Measurements from ENCODE around the gene NAA80.

NAA80 gene

DNA sequence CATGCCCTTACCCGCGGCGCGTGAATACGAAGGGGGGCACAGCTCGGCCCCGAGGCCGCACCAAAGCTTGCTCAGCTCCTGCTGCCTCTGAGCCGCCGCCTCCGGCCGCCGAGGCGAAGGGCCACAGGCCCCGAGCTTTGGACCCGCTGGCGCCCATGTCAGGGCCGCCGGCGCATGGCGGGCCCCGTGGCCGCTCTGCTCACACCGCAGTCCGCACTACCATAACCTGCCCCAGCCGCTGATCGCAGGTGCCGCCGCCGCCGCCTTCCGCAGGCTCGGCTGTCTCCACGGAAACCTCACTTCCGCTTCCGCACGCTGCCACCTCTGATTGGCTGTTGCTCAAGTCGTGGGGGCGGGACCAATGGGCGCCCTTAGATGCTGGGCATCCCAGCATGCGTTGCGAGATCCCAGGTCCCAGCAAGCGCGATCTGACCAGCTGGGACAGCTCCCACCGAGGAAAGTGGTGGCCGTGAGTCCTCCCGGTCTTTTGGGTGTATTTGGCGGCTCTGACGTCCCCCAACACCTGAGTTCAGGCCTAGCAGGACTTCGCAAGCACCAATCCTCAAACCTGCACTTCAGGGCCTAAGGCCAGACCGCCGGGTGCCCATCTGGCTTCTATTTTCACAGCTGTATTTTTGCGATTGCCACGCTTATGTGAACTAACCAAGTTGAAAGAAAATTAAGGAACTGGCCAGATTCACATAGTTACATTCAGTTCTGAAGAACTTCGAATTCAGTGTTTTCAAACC is 28.9 kb upstream of the NAA80 start, which contains the start of gene TUSC2:
TSS of gene TUSC2 (minus strand) at position 281 of the 749 bp plus-strand sequence. CDS start at position 157, 124 bp downstream.
- Histone ChIP-seq H3K27me3 (ENCODE audit: control insufficient read depth in 5 of 5, insufficient read depth in 4 of 5, low read length in 5 of 5) (no peaks in the 10 kb centered on the region), H3K4me3 (ENCODE audit: low read depth in 1 of 5, low read length in 5 of 5) (peak within 1 kb of the TSS; percentile 81 to 89 (median 88)), H3K9me3 (ENCODE audit: control insufficient read depth in 5 of 5, low read length in 5 of 5) (no peaks in the 10 kb centered on the region), H3K4me1 (ENCODE audit: control insufficient read depth in 5 of 5, insufficient read depth in 5 of 5, low read length in 5 of 5) (peaks cover 10 to 50% (median 42%) of the 10 kb centered on the region in 5 donors), H3K27ac (ENCODE audit: low read depth, low read length) (peak within 1 kb of the TSS; percentile 77), H3K9ac (ENCODE audit: low read length in 5 of 5) (peak within 1 kb of the TSS; percentile 84 to 96 (median 92)), H3K36me3 (ENCODE audit: control insufficient read depth in 5 of 5, insufficient read depth in 5 of 5, low read length in 5 of 5) (peaks cover 4 to 47% (median 43%) of the 10 kb centered on the region in 5 donors)

DNA sequence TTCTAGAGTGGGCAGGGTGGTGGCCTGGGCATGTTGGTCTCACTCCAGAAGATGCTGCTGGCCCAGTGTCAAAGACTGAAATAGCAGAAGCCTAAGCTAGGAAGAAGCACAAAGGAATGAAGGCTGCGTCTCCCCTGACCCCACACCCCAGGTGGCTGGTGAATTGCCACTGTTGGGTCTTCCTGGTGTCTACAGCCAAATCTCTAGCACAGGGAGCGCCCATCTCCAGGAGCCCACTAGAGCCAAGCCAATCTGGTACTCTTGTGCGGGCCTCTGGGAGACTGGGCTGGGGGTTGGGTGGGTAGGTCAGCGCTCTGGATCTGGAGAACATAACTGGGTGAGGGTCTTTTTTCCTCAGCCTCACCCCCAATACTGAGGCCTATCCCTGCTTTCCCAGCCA is 27.9 kb upstream of the NAA80 start:
- Histone ChIP-seq H3K9ac (ENCODE audit: low read length in 5 of 5) (peak overlapping the region; percentile 84 to 96 (median 92)), H3K4me1 (ENCODE audit: control insufficient read depth in 5 of 5, insufficient read depth in 5 of 5, low read length in 5 of 5) (peaks cover 8 to 56% (median 49%) of the 10 kb centered on the region in 5 donors), H3K36me3 (ENCODE audit: control insufficient read depth in 5 of 5, insufficient read depth in 5 of 5, low read length in 5 of 5) (peaks cover 4 to 44% (median 41%) of the 10 kb centered on the region in 5 donors), H3K27me3 (ENCODE audit: control insufficient read depth in 5 of 5, insufficient read depth in 4 of 5, low read length in 5 of 5) (no peaks in the 10 kb centered on the region), H3K4me3 (ENCODE audit: low read depth in 1 of 5, low read length in 5 of 5) (peak overlapping the region; percentile 81 to 89 (median 88)), H3K27ac (ENCODE audit: low read depth, low read length) (peak overlapping the region; percentile 77), H3K9me3 (ENCODE audit: control insufficient read depth in 5 of 5, low read length in 5 of 5) (no peaks in the 10 kb centered on the region)

- Histone ChIP-seq H3K9ac (ENCODE audit: low read length in 5 of 5) (no peak overlapping the region), H3K9me3 (ENCODE audit: control insufficient read depth in 5 of 5, low read length in 5 of 5) (no peaks in the 10 kb centered on the region), H3K27me3 (ENCODE audit: control insufficient read depth in 5 of 5, insufficient read depth in 4 of 5, low read length in 5 of 5) (no peaks in the 10 kb centered on the region), H3K4me1 (ENCODE audit: control insufficient read depth in 5 of 5, insufficient read depth in 5 of 5, low read length in 5 of 5) (peaks cover 8 to 59% (median 54%) of the 10 kb centered on the region in 5 donors), H3K36me3 (ENCODE audit: control insufficient read depth in 5 of 5, insufficient read depth in 5 of 5, low read length in 5 of 5) (peaks cover 4 to 34% (median 32%) of the 10 kb centered on the region in 5 donors), H3K4me3 (ENCODE audit: low read depth in 1 of 5, low read length in 5 of 5) (no peak overlapping the region), H3K27ac (ENCODE audit: low read depth, low read length) (no peak overlapping the region)
Observed at GRCh38 chr3:50326182-50326541, 27.0 kb upstream of the NAA80 start.

GRCh38 chr3:50325497-50326181 is 26.4 kb upstream of the NAA80 start:
- H3K9ac ChIP-seq (ENCODE audit: low read length in 5 of 5): peak overlapping the region in 1 of 5 donors; percentile 13
- no peaks in the 10 kb centered on the region for H3K9me3 ChIP-seq (ENCODE audit: control insufficient read depth in 5 of 5, low read length in 5 of 5)
- no peak overlapping the region for H3K4me3 ChIP-seq (ENCODE audit: low read depth in 1 of 5, low read length in 5 of 5)
- peaks cover 0 to 29% (median 27%) of the 10 kb centered on the region in 5 donors for H3K36me3 ChIP-seq (ENCODE audit: control insufficient read depth in 5 of 5, insufficient read depth in 5 of 5, low read length in 5 of 5)
- peak overlapping the region; percentile 86 for H3K27ac ChIP-seq (ENCODE audit: low read depth, low read length)
- H3K27me3 ChIP-seq (ENCODE audit: control insufficient read depth in 5 of 5, insufficient read depth in 4 of 5, low read length in 5 of 5): no peaks in the 10 kb centered on the region
- peaks cover 8 to 62% (median 57%) of the 10 kb centered on the region in 5 donors for H3K4me1 ChIP-seq (ENCODE audit: control insufficient read depth in 5 of 5, insufficient read depth in 5 of 5, low read length in 5 of 5)

DNA sequence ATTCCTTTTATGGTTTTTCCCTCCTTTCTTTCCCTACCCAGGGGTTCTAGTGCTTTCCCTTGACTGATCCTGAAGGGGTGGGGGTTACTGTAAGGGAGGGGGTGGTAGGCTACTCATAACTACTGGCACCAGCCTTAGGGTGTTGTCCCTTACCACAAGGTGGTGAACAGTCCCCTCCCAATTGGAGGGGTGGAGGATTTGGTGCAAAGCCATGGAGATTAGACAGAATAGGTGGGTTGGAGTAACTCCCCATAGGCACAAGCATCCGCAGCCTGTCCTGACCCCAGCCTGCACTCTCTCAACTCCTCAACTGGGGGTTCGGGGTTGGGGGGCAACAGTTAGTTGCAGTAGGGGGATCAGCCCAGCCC is 25.9 kb upstream of the NAA80 start:
- no peaks in the 10 kb centered on the region for H3K9me3 ChIP-seq (ENCODE audit: control insufficient read depth in 5 of 5, low read length in 5 of 5)
- no peak overlapping the region for H3K4me3 ChIP-seq (ENCODE audit: low read depth in 1 of 5, low read length in 5 of 5)
- H3K27me3 ChIP-seq (ENCODE audit: control insufficient read depth in 5 of 5, insufficient read depth in 4 of 5, low read length in 5 of 5): no peaks in the 10 kb centered on the region
- H3K9ac ChIP-seq (ENCODE audit: low read length in 5 of 5): no peak overlapping the region
- peak overlapping the region; percentile 86 for H3K27ac ChIP-seq (ENCODE audit: low read depth, low read length)
- peaks cover 11 to 67% (median 62%) of the 10 kb centered on the region in 5 donors for H3K4me1 ChIP-seq (ENCODE audit: control insufficient read depth in 5 of 5, insufficient read depth in 5 of 5, low read length in 5 of 5)
- peaks cover 0 to 23% (median 21%) of the 10 kb centered on the region in 5 donors for H3K36me3 ChIP-seq (ENCODE audit: control insufficient read depth in 5 of 5, insufficient read depth in 5 of 5, low read length in 5 of 5)

- peak overlapping the region in 1 of 5 donors; percentile 4 for H3K4me3 ChIP-seq (ENCODE audit: low read depth in 1 of 5, low read length in 5 of 5)
- no peaks in the 10 kb centered on the region for H3K9me3 ChIP-seq (ENCODE audit: control insufficient read depth in 5 of 5, low read length in 5 of 5)
- peaks cover 16 to 73% (median 68%) of the 10 kb centered on the region in 5 donors for H3K4me1 ChIP-seq (ENCODE audit: control insufficient read depth in 5 of 5, insufficient read depth in 5 of 5, low read length in 5 of 5)
- no peaks in the 10 kb centered on the region for H3K27me3 ChIP-seq (ENCODE audit: control insufficient read depth in 5 of 5, insufficient read depth in 4 of 5, low read length in 5 of 5)
- peak overlapping the region; percentile 86 for H3K27ac ChIP-seq (ENCODE audit: low read depth, low read length)
- H3K36me3 ChIP-seq (ENCODE audit: control insufficient read depth in 5 of 5, insufficient read depth in 5 of 5, low read length in 5 of 5): peaks cover 0 to 23% (median 19%) of the 10 kb centered on the region in 5 donors
- H3K9ac ChIP-seq (ENCODE audit: low read length in 5 of 5): peak overlapping the region in 2 of 5 donors; percentile 11 to 32
Observed at GRCh38 chr3:50324351-50325112, 25.3 kb upstream of the NAA80 start.

DNA sequence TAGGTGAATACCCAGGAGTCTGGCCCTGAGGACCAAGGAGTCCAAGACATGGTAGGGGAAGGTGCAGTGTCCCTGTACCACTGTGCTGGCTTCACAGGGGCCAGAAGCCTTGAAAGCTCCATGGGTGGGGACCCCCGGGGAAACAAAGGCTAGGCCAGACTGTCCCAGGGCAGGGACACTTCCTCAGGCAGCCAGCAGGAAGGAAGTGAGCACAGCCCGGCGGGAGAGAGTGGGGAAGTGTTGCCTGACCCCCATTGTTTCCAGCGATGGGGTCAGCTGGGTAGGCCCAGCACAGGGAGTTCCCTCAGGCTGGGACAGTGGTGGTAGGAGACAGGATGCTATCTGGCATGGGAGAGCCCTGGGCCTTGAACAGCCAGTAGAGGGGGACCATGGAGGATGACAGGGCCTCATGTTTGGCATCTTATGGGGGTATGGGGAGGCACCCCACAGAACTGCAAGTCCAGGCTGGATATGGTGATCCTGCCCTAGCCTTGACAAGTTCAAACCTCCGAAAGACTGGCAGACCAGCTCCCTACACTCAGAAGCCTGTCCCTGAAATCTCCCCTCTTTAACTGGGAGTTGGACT is 24.5 kb upstream of the NAA80 start:
- Histone ChIP-seq H3K9ac (ENCODE audit: low read length in 5 of 5) (peak overlapping the region in 2 of 5 donors; percentile 11 to 32), H3K27ac (ENCODE audit: low read depth, low read length) (peak overlapping the region; percentile 86), H3K4me1 (ENCODE audit: control insufficient read depth in 5 of 5, insufficient read depth in 5 of 5, low read length in 5 of 5) (peaks cover 24 to 79% (median 75%) of the 10 kb centered on the region in 5 donors), H3K4me3 (ENCODE audit: low read depth in 1 of 5, low read length in 5 of 5) (peak overlapping the region in 4 of 5 donors; percentile 16 to 95 (median 58)), H3K9me3 (ENCODE audit: control insufficient read depth in 5 of 5, low read length in 5 of 5) (no peaks in the 10 kb centered on the region), H3K36me3 (ENCODE audit: control insufficient read depth in 5 of 5, insufficient read depth in 5 of 5, low read length in 5 of 5) (peaks cover 0 to 27% (median 22%) of the 10 kb centered on the region in 5 donors), H3K27me3 (ENCODE audit: control insufficient read depth in 5 of 5, insufficient read depth in 4 of 5, low read length in 5 of 5) (no peaks in the 10 kb centered on the region)

DNA sequence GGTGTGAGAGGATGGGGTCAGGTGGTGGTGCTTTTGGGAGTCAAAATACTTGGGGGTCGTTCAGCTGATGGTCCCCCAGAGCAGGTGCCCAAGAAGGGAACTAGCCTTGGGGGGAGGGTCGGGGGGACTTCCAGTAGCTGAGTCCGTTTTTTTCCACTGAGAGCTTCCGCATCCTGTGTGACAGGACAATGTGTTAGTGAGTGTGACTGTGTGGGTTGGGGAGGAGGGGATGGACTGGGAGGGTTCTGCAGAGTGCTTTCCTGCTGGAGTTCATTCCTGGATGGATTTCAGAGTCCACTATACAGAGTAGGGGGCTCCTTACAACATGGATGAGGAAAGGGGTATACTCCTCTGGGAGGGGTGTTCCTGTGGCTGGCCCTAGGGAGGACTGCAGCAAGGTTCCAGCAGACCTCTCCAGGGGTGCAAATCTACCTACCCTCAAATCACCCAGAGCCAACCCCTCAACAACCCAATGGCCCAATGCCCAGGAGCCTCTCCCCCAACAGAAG is 23.9 kb upstream of the NAA80 start:
- Histone ChIP-seq H3K9me3 (ENCODE audit: control insufficient read depth in 5 of 5, low read length in 5 of 5) (no peaks in the 10 kb centered on the region), H3K9ac (ENCODE audit: low read length in 5 of 5) (peak overlapping the region in 2 of 5 donors; percentile 76 to 95), H3K4me3 (ENCODE audit: low read depth in 1 of 5, low read length in 5 of 5) (peak overlapping the region in 4 of 5 donors; percentile 16 to 95 (median 80)), H3K27me3 (ENCODE audit: control insufficient read depth in 5 of 5, insufficient read depth in 4 of 5, low read length in 5 of 5) (no peaks in the 10 kb centered on the region), H3K36me3 (ENCODE audit: control insufficient read depth in 5 of 5, insufficient read depth in 5 of 5, low read length in 5 of 5) (peaks cover 0 to 33% (median 28%) of the 10 kb centered on the region in 5 donors), H3K27ac (ENCODE audit: low read depth, low read length) (peak overlapping the region; percentile 86), H3K4me1 (ENCODE audit: control insufficient read depth in 5 of 5, insufficient read depth in 5 of 5, low read length in 5 of 5) (peaks cover 27 to 79% (median 75%) of the 10 kb centered on the region in 5 donors)

DNA sequence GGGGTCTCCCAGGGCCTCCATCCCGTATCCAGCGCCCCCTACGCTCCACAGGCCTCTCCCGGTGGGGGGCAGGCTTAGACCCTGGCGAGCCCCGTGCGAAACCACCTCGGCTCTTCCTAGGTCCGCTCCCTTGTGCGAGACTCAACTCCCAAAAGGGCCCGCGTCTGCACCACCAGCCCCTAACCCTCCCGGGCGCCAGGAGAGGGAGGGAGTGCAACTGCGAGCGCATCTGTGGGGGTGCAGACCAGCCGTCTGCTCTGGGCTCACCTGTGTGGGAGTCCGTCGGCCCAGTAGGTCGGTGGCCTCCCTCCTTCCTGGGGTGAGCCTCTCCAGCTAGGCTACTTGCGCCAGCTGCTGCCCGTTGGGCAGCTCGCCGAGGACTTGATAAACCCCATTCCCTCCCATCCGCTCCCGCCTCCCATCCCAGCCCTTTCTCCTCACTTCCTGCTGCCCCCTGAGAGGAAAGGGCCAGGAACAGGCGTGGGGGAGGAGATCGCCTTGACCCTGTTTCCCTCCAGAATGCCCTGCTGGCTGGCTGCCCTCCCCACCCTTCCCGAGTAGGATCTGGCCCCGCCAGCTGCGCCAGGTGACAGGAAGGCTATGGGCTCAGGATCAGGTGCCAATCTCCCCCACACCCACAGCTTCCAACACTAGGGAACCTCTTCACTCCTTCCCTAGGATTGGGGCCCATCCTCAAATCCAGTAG is 23.3 kb upstream of the NAA80 start, which contains the start of gene HYAL2:
TSS of gene HYAL2 (minus strand) at position 360 of the 706 bp plus-strand sequence. CDS start 2,256 bp downstream, outside the sequence.
- Histone ChIP-seq H3K4me1 (ENCODE audit: control insufficient read depth in 5 of 5, insufficient read depth in 5 of 5, low read length in 5 of 5) (peaks cover 27 to 81% (median 78%) of the 10 kb centered on the region in 5 donors), H3K4me3 (ENCODE audit: low read depth in 1 of 5, low read length in 5 of 5) (peak within 1 kb of the TSS; percentile 59 to 95 (median 79)), H3K27me3 (ENCODE audit: control insufficient read depth in 5 of 5, insufficient read depth in 4 of 5, low read length in 5 of 5) (no peaks in the 10 kb centered on the region), H3K9me3 (ENCODE audit: control insufficient read depth in 5 of 5, low read length in 5 of 5) (no peaks in the 10 kb centered on the region), H3K9ac (ENCODE audit: low read length in 5 of 5) (peak within 1 kb of the TSS in 4 of 5 donors; percentile 76 to 95 (median 84)), H3K36me3 (ENCODE audit: control insufficient read depth in 5 of 5, insufficient read depth in 5 of 5, low read length in 5 of 5) (peaks cover 0 to 38% (median 33%) of the 10 kb centered on the region in 5 donors), H3K27ac (ENCODE audit: low read depth, low read length) (peak within 1 kb of the TSS; percentile 86)

Data from subcutaneous abdominal adipose tissue (tissue), 5 donors.